SK-N-SH treated with all-trans-retinoic acid at 6 μM for 48 hours (cell line): ENCODE results near the gene DNAH14.

Experiments used
- CREB5 ChIP-seq: fragments of 250-450 bp; sonication (Bioruptor Pico); IDR thresholded peaks from 2 replicates; pipeline ENCODE4 v1.5.1; 2020; ENCODE audit warnings: low read depth, mild to moderate bottlenecking, moderate library complexity
- CSDC2 ChIP-seq: fragments of 250-450 bp; sonication (Bioruptor Pico); IDR thresholded peaks from 2 replicates; pipeline ENCODE4 v1.5.0; 2020; ENCODE audit warnings: mild to moderate bottlenecking, moderate library complexity
- CSRNP3 ChIP-seq: fragments of 250-450 bp; sonication (Bioruptor Pico); IDR thresholded peaks from 2 replicates; pipeline ENCODE4 v1.5.1; 2021; ENCODE audit warnings: mild to moderate bottlenecking, moderate library complexity
- ESRRG ChIP-seq: fragments of 250-450 bp; sonication (Bioruptor Pico); IDR thresholded peaks from 2 replicates; pipeline ENCODE4 v1.6.1; 2021; ENCODE audit warnings: mild to moderate bottlenecking
- OSR1 ChIP-seq: fragments of 250-450 bp; sonication (Bioruptor Pico); IDR thresholded peaks from 2 replicates; pipeline ENCODE4 v1.8.0; 2022; ENCODE audit warnings: moderate library complexity, mild to moderate bottlenecking, inconsistent platforms
- POU6F1 ChIP-seq: fragments of 250-450 bp; sonication (Bioruptor Pico); IDR thresholded peaks from 2 replicates; pipeline ENCODE4 v1.8.0; 2021; ENCODE audit warnings: low read depth, mild to moderate bottlenecking, moderate library complexity, borderline replicate concordance
- TOX ChIP-seq: fragments of 250-450 bp; sonication (Bioruptor Pico); IDR thresholded peaks from 2 replicates; pipeline ENCODE4 v1.8.0; 2021; ENCODE audit warnings: mild to moderate bottlenecking, moderate library complexity, borderline replicate concordance
- ZFP3 ChIP-seq: fragments of 250-450 bp; sonication (Bioruptor Pico); IDR thresholded peaks from 2 replicates; pipeline ENCODE4 v1.5.0; 2020; ENCODE audit warnings: mild to moderate bottlenecking, moderate library complexity

- TF ChIP-seq CREB5 (CRISPR knock-in tag), result no peak
- no peak for TF ChIP-seq ESRRG (CRISPR knock-in tag)
- no peak for TF ChIP-seq ZFP3 (CRISPR knock-in tag)
- TF ChIP-seq CSDC2, result no peak
- TF ChIP-seq POU6F1 (CRISPR knock-in tag), result no peak
- TF ChIP-seq OSR1 (CRISPR knock-in tag), result no peak
- TF ChIP-seq TOX (CRISPR knock-in tag), result no peak
- no peak for TF ChIP-seq CSRNP3 (CRISPR knock-in tag)
These were observed 189.8 kb downstream of the DNAH14 start for GRCh38 chr1:225119307-225119706.
